GM23248 (cell line): ENCODE results near the gene RCAN1.

Experiments used
- EZH2 ChIP-seq: fragments of 200-600 bp; sonication (generic); IDR thresholded peaks from 2 replicates; pipeline ENCODE4 v1.6.1; 2018; ENCODE audit warnings: antibody characterized with exemption, mild to moderate bottlenecking; ENCODE audit not compliant: insufficient read depth, poor library complexity, severe bottlenecking
- EZH2phosphoT487 ChIP-seq: fragments of 200-600 bp; sonication (generic); IDR thresholded peaks from 2 replicates; pipeline ENCODE4 v1.6.1; 2018; ENCODE audit warnings: antibody characterized with exemption, moderate library complexity, mild to moderate bottlenecking, low read depth; ENCODE audit not compliant: insufficient read depth

- TF ChIP-seq EZH2 (no peak), EZH2phosphoT487 (no peak)
Observed at GRCh38 chr21:34504595-34504994, 110.3 kb downstream of the RCAN1 start.
